ENCODE results near the gene NUP98. TPM values are rescaled to one million over a fixed set of nuclear protein-coding genes. Genes with fewer than 3 reads are reported as not detected.

NUP98 gene
- total and polyA plus RNA-seq, 2 of the 13 experiments (the other 11 are each of a cell fraction or from before 2014, with no cell fraction given) = 76.6 to 85.3 TPM

DNA sequence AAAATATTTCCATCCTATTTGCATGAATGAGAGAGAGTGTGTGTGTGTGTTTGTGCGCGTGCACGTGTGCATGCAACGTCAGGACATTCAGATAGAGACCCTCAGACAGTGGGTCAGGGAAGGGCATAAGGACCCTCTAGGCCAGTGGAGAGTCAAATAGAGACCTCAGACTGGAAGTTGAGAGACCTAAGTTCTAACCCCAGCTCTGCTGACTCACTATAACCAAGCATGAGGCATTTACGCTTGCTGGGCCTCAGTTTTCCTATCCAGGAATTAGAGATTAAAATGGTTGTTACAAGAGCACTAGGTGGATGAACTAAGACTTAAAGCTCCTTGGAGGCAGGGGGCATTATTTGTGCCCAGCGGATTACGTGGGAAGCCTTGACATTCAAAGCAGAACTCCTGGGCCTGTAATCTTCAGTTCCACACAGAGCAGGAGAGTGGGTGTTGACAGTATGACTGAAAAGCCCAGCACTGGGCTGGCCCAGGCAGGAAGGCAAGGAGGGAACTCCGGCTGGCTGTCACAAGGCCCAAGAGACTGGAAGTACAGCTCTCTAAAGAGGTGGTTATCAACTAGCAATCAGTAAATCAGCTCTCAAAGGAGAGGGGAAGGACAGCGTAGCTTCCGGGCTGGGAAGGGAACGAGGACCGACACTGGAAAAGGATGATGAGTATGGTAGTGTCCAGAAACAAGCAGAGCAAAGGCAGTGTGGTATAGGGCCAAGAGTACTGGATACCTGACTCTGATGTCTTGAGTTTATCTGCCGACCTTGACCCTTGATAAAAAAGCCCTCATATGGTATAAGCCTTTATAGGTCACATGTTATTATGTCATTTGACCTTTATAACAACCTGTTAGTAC lies 34.3 kb upstream of the NUP98 start:
- no peak overlapping the region for H3K4me2 ChIP-seq (ENCODE audit: low read depth, low read length)
- no peaks in the 10 kb centered on the region for H3K9me3 ChIP-seq (ENCODE audit: low read length)
- in situ Hi-C loops (cut with HindIII; ENCODE audit: extremely low pct_ligation_motif_present, low pct_unique_long_range_greater_than_20kb) = no loop called here
- H3K27ac ChIP-seq (ENCODE audit: extremely low read length, insufficient read depth, low read length) = no peak overlapping the region
- intact Hi-C loops (cut with micrococcal nuclease; ENCODE audit: unreplicated experiment) = no loop called here
- TF ChIP-seq RARG (CRISPR knock-in tag; IDR thresholded peaks at IDR 0.05; ENCODE audit: low read depth) (no peak), GPN1 (CRISPR knock-in tag; IDR thresholded peaks at IDR 0.05; ENCODE audit: borderline replicate concordance) (no peak), NFATC3 (CRISPR knock-in tag; IDR thresholded peaks at IDR 0.05) (no peak), ARNT2 (CRISPR knock-in tag; IDR thresholded peaks at IDR 0.05; ENCODE audit: low read depth) (no peak), ZNF207 (IDR thresholded peaks at IDR 0.05; ENCODE audit: borderline replicate concordance) (no peak), CENPX (CRISPR knock-in tag; IDR thresholded peaks at IDR 0.05) (no peak), ZNF24 (IDR thresholded peaks at IDR 0.05) (no peak), MTERF4 (CRISPR knock-in tag; IDR thresholded peaks at IDR 0.05) (no peak), ZNF382 (CRISPR knock-in tag; IDR thresholded peaks at IDR 0.05; ENCODE audit: borderline replicate concordance) (no peak), CREB1 (IDR thresholded peaks at IDR 0.05) (no peak), CREB1 (CRISPR knock-in tag; IDR thresholded peaks at IDR 0.05) (no peak), MTF1 (CRISPR knock-in tag; IDR thresholded peaks at IDR 0.05) (no peak), ZNF749 (CRISPR knock-in tag; IDR thresholded peaks at IDR 0.05; ENCODE audit: borderline replicate concordance) (no peak)
- no peaks in the 10 kb centered on the region; the same call in 1 of the 2 replicates for H4K20me1 ChIP-seq (ENCODE audit: insufficient read depth, low read length)
- WGBS (ENCODE audit: low lambda C conversion rate) = 87% methylated on average over 12 of the region's 13 CpGs
- BruUV-seq (replicated peaks) = no TSS peak
- ChIA-PET POLR2A (interaction anchor here (1.1 to 1.3 kb wide), 2 partner anchors 10 to 34 kb away, joined by 3 to 6 read pairs; partner anchors contain the start of genes NUP98 and RHOG), CTCF (ENCODE audit: low intra/inter-chr PET ratio, low total read pairs) (no interaction called here)
- ATAC-seq (peak; percentile 20; the same call in 1 of the 3 replicates), FAIRE-seq (no peak), DNase-seq (ENCODE audit: low spot score) (no peak)
- H3K27me3 ChIP-seq (ENCODE audit: control insufficient read depth in 1 of 2, insufficient read depth in 2 of 2, low read length in 2 of 2) = no peaks in the 10 kb centered on the region
- no peak overlapping the region for H3K4me3 ChIP-seq (replicated peaks in 1 of 3; ENCODE audit: insufficient read depth in 1 of 3, low read depth in 2 of 3, low read length in 3 of 3)
- H3K9ac ChIP-seq (ENCODE audit: insufficient read depth, low read depth, low read length) = no peak overlapping the region
- H2AFZ ChIP-seq (ENCODE audit: low read length) = no peak overlapping the region
- H3K4me1 ChIP-seq (ENCODE audit: insufficient read depth, low read length) = peaks cover 32% of the 10 kb centered on the region
- peaks cover 9% of the 10 kb centered on the region for H3K79me2 ChIP-seq (ENCODE audit: insufficient read depth, low read length)
- peaks cover 7 to 25% of the 10 kb centered on the region in 2 experiments; a peak in 4 of 5 replicates for H3K36me3 ChIP-seq (replicated peaks in 1 of 2; ENCODE audit: control insufficient read depth in 1 of 2, insufficient read depth in 2 of 2, low read length in 2 of 2)
